ENCODE data around the gene UBTF.

The UBTF gene

DNA sequence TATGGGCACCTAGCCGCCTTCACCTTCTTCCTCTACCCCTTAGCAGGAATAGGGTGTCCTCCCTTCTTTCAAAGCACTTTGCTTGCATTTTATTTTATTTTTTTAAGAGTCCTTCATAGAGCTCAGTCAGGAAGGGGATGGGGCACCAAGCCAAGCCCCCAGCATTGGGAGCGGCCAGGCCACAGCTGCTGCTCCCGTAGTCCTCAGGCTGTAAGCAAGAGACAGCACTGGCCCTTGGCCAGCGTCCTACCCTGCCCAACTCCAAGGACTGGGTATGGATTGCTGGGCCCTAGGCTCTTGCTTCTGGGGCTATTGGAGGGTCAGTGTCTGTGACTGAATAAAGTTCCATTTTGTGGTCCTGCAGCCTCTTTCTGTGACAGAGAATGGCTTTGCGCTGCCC is 28.1 kb downstream of the UBTF start:
- H3K27me3 ChIP-seq (ENCODE audit: insufficient read depth, low read length) = no peaks in the 10 kb centered on the region
- H3K4me3 ChIP-seq (ENCODE audit: low read length) = no peak overlapping the region
- peaks cover 9% of the 10 kb centered on the region for H3K4me1 ChIP-seq (ENCODE audit: insufficient read depth, low read length)
- peaks cover 51% of the 10 kb centered on the region for H3K36me3 ChIP-seq (ENCODE audit: insufficient read depth, low read length)
- no peaks in the 10 kb centered on the region for H3K9me3 ChIP-seq (ENCODE audit: low read length)
- no peak overlapping the region for H2AFZ ChIP-seq (ENCODE audit: low read depth, low read length)

- peaks cover 12% of the 10 kb centered on the region for H3K4me1 ChIP-seq (ENCODE audit: insufficient read depth, low read length)
- H3K9me3 ChIP-seq (ENCODE audit: low read length) = no peaks in the 10 kb centered on the region
- peaks cover 46% of the 10 kb centered on the region for H3K36me3 ChIP-seq (ENCODE audit: insufficient read depth, low read length)
- no peak overlapping the region for H2AFZ ChIP-seq (ENCODE audit: low read depth, low read length)
- no peak overlapping the region for H3K4me3 ChIP-seq (ENCODE audit: low read length)
- no peaks in the 10 kb centered on the region for H3K27me3 ChIP-seq (ENCODE audit: insufficient read depth, low read length)
Observed at GRCh38 chr17:44190481-44190880, 29.0 kb downstream of the UBTF start.

- peaks cover 20% of the 10 kb centered on the region for H3K4me1 ChIP-seq (ENCODE audit: insufficient read depth, low read length)
- peaks cover 31% of the 10 kb centered on the region for H3K36me3 ChIP-seq (ENCODE audit: insufficient read depth, low read length)
- H3K9me3 ChIP-seq (ENCODE audit: low read length) = no peaks in the 10 kb centered on the region
- H2AFZ ChIP-seq (ENCODE audit: low read depth, low read length) = no peak overlapping the region
- no peaks in the 10 kb centered on the region for H3K27me3 ChIP-seq (ENCODE audit: insufficient read depth, low read length)
- H3K4me3 ChIP-seq (ENCODE audit: low read length) = no peak overlapping the region
Observed at GRCh38 chr17:44188576-44189403, 30.7 kb downstream of the UBTF start.

DNA sequence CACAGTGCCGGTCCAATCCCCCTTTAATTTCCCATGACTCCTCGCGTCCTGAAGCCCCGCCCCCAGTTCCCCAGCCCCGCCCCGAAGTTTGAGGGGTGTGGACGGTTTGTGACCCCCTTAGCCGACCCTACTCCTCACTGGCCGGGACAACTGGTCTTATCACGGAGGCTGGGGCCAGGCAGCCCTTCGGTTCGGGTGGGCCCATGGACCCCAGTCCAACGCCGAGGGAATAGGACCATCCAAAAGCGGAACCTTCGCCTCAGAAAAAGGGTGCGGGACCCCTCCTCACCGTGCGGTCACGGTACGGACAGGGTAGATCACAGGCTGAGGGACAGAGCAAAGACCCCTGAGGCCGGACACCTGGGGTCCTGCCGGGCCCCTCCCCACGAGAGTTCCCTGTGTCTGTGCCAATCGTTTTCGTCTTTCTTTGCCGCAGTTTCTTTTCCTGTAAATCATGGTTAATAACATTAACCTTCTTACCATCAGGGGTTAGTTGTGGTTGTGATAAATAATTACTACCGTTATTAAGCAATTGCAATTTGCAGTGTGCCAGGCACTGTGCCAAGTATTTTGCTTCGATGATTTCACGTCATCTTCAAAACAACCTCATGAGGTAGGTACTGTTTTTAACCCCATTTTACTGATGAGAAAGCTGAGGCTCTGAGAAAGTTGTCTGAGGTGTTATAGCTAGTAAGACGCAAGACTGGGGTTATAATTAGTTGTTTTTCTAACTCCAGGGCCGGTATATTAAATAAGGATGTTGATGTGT is 32.2 kb downstream of the UBTF start:
- Histone ChIP-seq H3K9me3 (ENCODE audit: low read length) (no peaks in the 10 kb centered on the region), H3K27me3 (ENCODE audit: insufficient read depth, low read length) (no peaks in the 10 kb centered on the region), H3K4me3 (ENCODE audit: low read length) (peak overlapping the region; percentile 72), H3K36me3 (ENCODE audit: insufficient read depth, low read length) (peaks cover 25% of the 10 kb centered on the region), H3K4me1 (ENCODE audit: insufficient read depth, low read length) (peaks cover 20% of the 10 kb centered on the region), H2AFZ (ENCODE audit: low read depth, low read length) (peak overlapping the region; percentile 76)

DNA sequence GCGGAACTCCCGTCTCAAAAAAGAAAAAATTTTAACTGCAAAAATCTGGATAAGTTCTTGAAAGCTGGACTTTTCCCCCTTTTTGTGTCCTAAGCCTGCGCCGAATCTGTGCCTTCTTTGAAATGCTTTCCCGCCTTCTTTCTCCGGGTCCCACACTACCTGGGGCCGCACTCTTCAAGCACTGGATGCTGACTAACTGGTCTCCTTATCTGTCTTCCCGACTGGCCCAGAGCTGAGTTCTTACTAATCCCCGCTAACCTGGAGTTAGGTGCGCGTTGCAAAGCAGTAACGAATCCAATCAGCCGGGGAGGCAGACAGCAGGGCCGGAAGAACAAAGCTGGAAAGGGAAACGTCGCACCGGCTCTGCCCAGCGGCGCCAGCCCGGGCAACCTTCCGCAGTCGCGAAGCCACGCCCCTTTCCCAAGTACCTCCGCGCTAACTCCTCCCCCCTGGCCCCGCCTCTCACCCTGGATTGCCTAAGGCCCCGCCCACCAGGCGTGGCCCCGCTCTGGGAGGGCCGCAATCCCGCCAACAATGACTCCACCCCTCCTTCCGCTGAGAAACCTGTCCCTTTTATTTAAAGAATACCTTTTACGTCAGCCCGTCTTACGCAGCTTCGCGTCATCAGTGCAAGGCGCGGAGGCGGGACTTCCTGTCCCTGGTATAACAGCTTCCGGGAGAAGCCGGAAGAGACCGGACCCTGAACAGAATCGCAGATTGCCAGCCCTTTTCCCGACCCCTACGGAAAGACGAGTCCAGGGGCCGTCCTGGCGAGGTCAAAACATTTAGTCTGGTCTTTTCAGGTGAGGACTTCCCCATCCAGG is 33.0 kb downstream of the UBTF start, which contains the start of gene TMUB2:
Gene TMUB2, plus strand, starts transcription at position 666 of the 824 bp plus-strand sequence. CDS start 737 bp downstream, outside the sequence.
- peaks cover 33% of the 10 kb centered on the region for H3K36me3 ChIP-seq (ENCODE audit: insufficient read depth, low read length)

DNA sequence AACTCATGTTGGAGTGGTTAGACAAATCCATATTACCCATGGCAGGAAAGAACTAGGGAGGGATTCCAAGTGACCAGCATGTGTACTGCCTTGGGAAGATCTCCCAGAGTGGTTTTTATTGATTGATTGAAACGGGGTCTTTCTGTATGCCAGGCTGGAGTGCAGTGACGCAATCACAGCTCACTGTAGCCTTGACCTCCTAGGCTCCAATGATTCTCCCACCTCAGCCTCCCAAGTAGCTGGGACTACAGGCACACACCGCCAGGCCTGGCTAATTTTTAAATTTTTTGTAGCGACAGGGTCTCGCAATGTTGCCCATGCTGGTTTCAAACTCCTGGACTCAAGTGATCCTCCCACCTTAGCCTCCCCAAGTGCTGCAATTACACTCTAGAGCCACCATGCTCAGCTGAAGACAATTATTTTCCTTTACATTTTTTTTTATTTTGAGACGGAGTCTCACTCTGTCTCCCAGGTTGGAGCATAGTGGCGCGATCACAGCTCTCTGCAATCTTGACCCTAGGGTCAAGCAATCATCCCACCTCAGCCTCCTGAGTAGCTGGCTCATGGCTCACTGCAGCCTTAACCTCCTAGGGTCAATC is 35.2 kb downstream of the UBTF start:
- peaks cover 3% of the 10 kb centered on the region for H3K9me3 ChIP-seq (ENCODE audit: low read length)
- peaks cover 20% of the 10 kb centered on the region for H3K4me1 ChIP-seq (ENCODE audit: insufficient read depth, low read length)
- peaks cover 22% of the 10 kb centered on the region for H3K36me3 ChIP-seq (ENCODE audit: insufficient read depth, low read length)
- no peak overlapping the region for H3K4me3 ChIP-seq (ENCODE audit: low read length)
- H3K27me3 ChIP-seq (ENCODE audit: insufficient read depth, low read length) = no peaks in the 10 kb centered on the region
- H2AFZ ChIP-seq (ENCODE audit: low read depth, low read length) = no peak overlapping the region

More for the DNA sequence above, 33.0 kb downstream of the UBTF start, which contains the start of gene TMUB2:
- peak within 1 kb of the TSS; percentile 76 for H2AFZ ChIP-seq (ENCODE audit: low read depth, low read length)
- H3K4me3 ChIP-seq (ENCODE audit: low read length) = peak within 1 kb of the TSS; percentile 72
- peaks cover 20% of the 10 kb centered on the region for H3K4me1 ChIP-seq (ENCODE audit: insufficient read depth, low read length)
- no peaks in the 10 kb centered on the region for H3K27me3 ChIP-seq (ENCODE audit: insufficient read depth, low read length)
- peaks cover 3% of the 10 kb centered on the region for H3K9me3 ChIP-seq (ENCODE audit: low read length)

- H3K9me3 ChIP-seq (ENCODE audit: low read length) = peaks cover 3% of the 10 kb centered on the region
Observed at GRCh38 chr17:44183024-44183423, 36.5 kb downstream of the UBTF start.

GRCh38 chr17:44178133-44178532 is 41.3 kb downstream of the UBTF start:
- Histone ChIP-seq H3K27me3 (ENCODE audit: insufficient read depth, low read length) (no peaks in the 10 kb centered on the region), H3K9me3 (ENCODE audit: low read length) (peaks cover 3% of the 10 kb centered on the region), H3K4me3 (ENCODE audit: low read length) (no peak overlapping the region), H3K36me3 (ENCODE audit: insufficient read depth, low read length) (peaks cover 44% of the 10 kb centered on the region), H3K4me1 (ENCODE audit: insufficient read depth, low read length) (no peaks in the 10 kb centered on the region), H2AFZ (ENCODE audit: low read depth, low read length) (no peak overlapping the region)

More at GRCh38 chr17:44183024-44183423, 36.5 kb downstream of the UBTF start:
- Histone ChIP-seq H3K27me3 (ENCODE audit: insufficient read depth, low read length) (no peaks in the 10 kb centered on the region), H3K4me1 (ENCODE audit: insufficient read depth, low read length) (peaks cover 17% of the 10 kb centered on the region), H3K4me3 (ENCODE audit: low read length) (no peak overlapping the region), H2AFZ (ENCODE audit: low read depth, low read length) (no peak overlapping the region), H3K36me3 (ENCODE audit: insufficient read depth, low read length) (peaks cover 26% of the 10 kb centered on the region)

- peaks cover 41% of the 10 kb centered on the region for H3K36me3 ChIP-seq (ENCODE audit: insufficient read depth, low read length)
- no peaks in the 10 kb centered on the region for H3K27me3 ChIP-seq (ENCODE audit: insufficient read depth, low read length)
- H3K4me3 ChIP-seq (ENCODE audit: low read length) = no peak overlapping the region
- H2AFZ ChIP-seq (ENCODE audit: low read depth, low read length) = no peak overlapping the region
- no peaks in the 10 kb centered on the region for H3K4me1 ChIP-seq (ENCODE audit: insufficient read depth, low read length)
- peaks cover 3% of the 10 kb centered on the region for H3K9me3 ChIP-seq (ENCODE audit: low read length)
Observed at GRCh38 chr17:44177640-44178039, 41.8 kb downstream of the UBTF start.

- H3K36me3 ChIP-seq (ENCODE audit: insufficient read depth, low read length) = peaks cover 34% of the 10 kb centered on the region
- H3K4me1 ChIP-seq (ENCODE audit: insufficient read depth, low read length) = no peaks in the 10 kb centered on the region
- no peak overlapping the region for H3K4me3 ChIP-seq (ENCODE audit: low read length)
- peaks cover 3% of the 10 kb centered on the region for H3K9me3 ChIP-seq (ENCODE audit: low read length)
- no peak overlapping the region for H2AFZ ChIP-seq (ENCODE audit: low read depth, low read length)
- H3K27me3 ChIP-seq (ENCODE audit: insufficient read depth, low read length) = no peaks in the 10 kb centered on the region
Observed at GRCh38 chr17:44176671-44177501, 42.6 kb downstream of the UBTF start.

- H3K27me3 ChIP-seq (ENCODE audit: insufficient read depth, low read length) = no peaks in the 10 kb centered on the region
- no peaks in the 10 kb centered on the region for H3K9me3 ChIP-seq (ENCODE audit: low read length)
- H2AFZ ChIP-seq (ENCODE audit: low read depth, low read length) = no peak overlapping the region
- H3K4me3 ChIP-seq (ENCODE audit: low read length) = no peak overlapping the region
- peaks cover 29% of the 10 kb centered on the region for H3K36me3 ChIP-seq (ENCODE audit: insufficient read depth, low read length)
- no peaks in the 10 kb centered on the region for H3K4me1 ChIP-seq (ENCODE audit: insufficient read depth, low read length)
Observed at GRCh38 chr17:44176257-44176656, 43.2 kb downstream of the UBTF start.

DNA sequence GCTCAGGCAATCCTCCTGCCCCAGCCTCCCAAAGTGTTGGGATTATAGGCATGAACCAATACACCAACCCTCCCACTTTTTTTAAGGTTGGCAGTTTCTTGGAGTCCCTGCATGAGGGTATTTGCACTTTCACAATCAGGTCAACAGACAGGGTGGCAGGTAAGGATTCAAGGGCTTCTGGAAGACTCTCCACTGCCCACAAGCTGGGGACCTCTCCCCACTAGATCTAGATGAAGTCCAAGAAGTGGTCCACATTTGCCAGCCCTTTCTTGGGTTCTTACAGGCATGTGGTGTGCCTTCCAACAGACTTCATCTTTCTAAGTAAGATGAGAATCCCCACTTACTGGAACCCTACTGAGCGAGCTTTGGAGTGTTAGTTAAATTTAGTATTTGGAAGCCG is 45.0 kb downstream of the UBTF start:
- no peak overlapping the region for H2AFZ ChIP-seq (ENCODE audit: low read depth, low read length)
- peaks cover 29% of the 10 kb centered on the region for H3K36me3 ChIP-seq (ENCODE audit: insufficient read depth, low read length)
- H3K27me3 ChIP-seq (ENCODE audit: insufficient read depth, low read length) = no peaks in the 10 kb centered on the region
- H3K4me3 ChIP-seq (ENCODE audit: low read length) = no peak overlapping the region
- H3K9me3 ChIP-seq (ENCODE audit: low read length) = no peaks in the 10 kb centered on the region
- no peaks in the 10 kb centered on the region for H3K4me1 ChIP-seq (ENCODE audit: insufficient read depth, low read length)
